Ishikawa (cell line): ENCODE data around the gene C19orf73.

Experiments
- EP300 ChIP-seq: IDR thresholded peaks from 2 replicates; pipeline ENCODE4 v1.6.1; 2012; ENCODE audit warnings: borderline replicate concordance
- FOXM1 ChIP-seq: IDR thresholded peaks from 2 replicates; pipeline ENCODE4 v1.6.1; 2012; ENCODE audit warnings: low read depth, borderline replicate concordance
- NFIC ChIP-seq: IDR thresholded peaks from 2 replicates; pipeline ENCODE4 v1.6.1; 2012
- RAD21 ChIP-seq: IDR thresholded peaks from 2 replicates; pipeline ENCODE4 v1.6.1; 2012; ENCODE audit warnings: low read depth
- TAF1 ChIP-seq: IDR thresholded peaks from 2 replicates; pipeline ENCODE4 v1.6.1; 2012; ENCODE audit warnings: low read depth, mild to moderate bottlenecking
- TF ChIP-seq, protein P1 (sequence below): IDR thresholded peaks from 2 replicates; pipeline ENCODE4 v1.6.1; 2012; ENCODE audit warnings: low read depth, mild to moderate bottlenecking

DNA sequence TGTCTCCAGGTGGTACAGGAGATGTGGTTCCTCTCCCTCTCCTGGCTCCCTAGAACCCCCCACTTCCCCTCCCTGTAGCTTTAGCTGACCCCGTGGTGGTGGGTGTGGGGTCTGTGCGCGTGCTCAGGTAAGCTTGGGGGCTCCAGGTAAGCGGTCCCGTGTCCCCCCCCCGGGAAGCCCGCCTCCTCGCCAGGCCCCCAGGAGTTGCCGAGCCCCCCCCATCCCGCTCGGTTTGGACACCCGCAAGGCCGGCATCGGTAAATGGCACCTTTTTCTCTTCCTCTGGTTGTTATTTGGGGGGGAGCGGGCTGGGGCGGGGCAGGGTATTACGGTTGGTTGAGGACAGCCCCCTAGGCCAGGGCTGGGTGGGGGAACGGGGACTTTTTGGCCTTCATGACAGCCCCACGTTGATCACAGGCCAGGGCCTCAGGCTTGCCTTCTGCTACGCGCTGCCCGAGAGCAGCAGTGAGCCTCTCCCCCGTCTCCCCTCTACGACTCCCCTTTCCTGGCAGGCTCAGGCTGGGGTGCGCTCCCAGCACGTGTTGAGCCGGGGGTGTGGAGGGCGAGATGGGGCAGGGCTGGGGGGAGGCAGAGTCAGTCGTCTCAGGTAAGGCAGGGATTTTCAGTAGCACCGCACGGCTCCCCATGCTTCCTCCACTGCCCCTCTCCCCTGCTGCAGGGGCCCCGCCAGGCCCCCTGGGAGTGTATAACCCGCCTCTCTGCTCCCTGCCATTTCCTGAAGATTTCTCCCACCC, 15.4 kb downstream of the C19orf73 start:
- no peak for TF ChIP-seq FOXM1
- TF ChIP-seq, protein P1, sequence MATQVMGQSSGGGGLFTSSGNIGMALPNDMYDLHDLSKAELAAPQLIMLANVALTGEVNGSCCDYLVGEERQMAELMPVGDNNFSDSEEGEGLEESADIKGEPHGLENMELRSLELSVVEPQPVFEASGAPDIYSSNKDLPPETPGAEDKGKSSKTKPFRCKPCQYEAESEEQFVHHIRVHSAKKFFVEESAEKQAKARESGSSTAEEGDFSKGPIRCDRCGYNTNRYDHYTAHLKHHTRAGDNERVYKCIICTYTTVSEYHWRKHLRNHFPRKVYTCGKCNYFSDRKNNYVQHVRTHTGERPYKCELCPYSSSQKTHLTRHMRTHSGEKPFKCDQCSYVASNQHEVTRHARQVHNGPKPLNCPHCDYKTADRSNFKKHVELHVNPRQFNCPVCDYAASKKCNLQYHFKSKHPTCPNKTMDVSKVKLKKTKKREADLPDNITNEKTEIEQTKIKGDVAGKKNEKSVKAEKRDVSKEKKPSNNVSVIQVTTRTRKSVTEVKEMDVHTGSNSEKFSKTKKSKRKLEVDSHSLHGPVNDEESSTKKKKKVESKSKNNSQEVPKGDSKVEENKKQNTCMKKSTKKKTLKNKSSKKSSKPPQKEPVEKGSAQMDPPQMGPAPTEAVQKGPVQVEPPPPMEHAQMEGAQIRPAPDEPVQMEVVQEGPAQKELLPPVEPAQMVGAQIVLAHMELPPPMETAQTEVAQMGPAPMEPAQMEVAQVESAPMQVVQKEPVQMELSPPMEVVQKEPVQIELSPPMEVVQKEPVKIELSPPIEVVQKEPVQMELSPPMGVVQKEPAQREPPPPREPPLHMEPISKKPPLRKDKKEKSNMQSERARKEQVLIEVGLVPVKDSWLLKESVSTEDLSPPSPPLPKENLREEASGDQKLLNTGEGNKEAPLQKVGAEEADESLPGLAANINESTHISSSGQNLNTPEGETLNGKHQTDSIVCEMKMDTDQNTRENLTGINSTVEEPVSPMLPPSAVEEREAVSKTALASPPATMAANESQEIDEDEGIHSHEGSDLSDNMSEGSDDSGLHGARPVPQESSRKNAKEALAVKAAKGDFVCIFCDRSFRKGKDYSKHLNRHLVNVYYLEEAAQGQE = no peak
- TF ChIP-seq RAD21 = no peak
- no peak for TF ChIP-seq TAF1
- TF ChIP-seq EP300 = no peak
- no peak for TF ChIP-seq NFIC
